HEK293 (cell line): ENCODE data around the gene SSU72.

Experiments
- CTCF ChIP-seq: fragments of 450-650 bp; formaldehyde crosslinking; IDR thresholded peaks from 2 replicates; pipeline ENCODE4 v1.5.1; 2016; ENCODE audit warnings: missing biosample characterization, missing genetic modification characterization
- GLIS1 ChIP-seq: fragments of 450-650 bp; formaldehyde crosslinking; IDR thresholded peaks from 2 replicates; pipeline ENCODE4 v1.5.1; 2016; ENCODE audit warnings: missing biosample characterization, missing genetic modification characterization
- GLIS2 ChIP-seq: fragments of 450-650 bp; formaldehyde crosslinking; IDR thresholded peaks from 2 replicates; pipeline ENCODE4 v1.5.1; 2016; ENCODE audit warnings: missing biosample characterization, missing genetic modification characterization
- KLF1 ChIP-seq: fragments of 450-650 bp; formaldehyde crosslinking; IDR thresholded peaks from 2 replicates; pipeline ENCODE4 v1.5.1; 2016; ENCODE audit warnings: missing biosample characterization, missing genetic modification characterization
- KLF9 ChIP-seq: fragments of 450-650 bp; formaldehyde crosslinking; IDR thresholded peaks from 2 replicates; pipeline ENCODE4 v1.5.1; 2016; ENCODE audit warnings: missing biosample characterization, missing genetic modification characterization, low read depth
- OSR2 ChIP-seq: fragments of 450-650 bp; formaldehyde crosslinking; IDR thresholded peaks from 2 replicates; pipeline ENCODE4 v1.5.1; 2016; ENCODE audit warnings: missing biosample characterization, missing genetic modification characterization
- PBX3 ChIP-seq: sonication (generic); formaldehyde crosslinking; IDR thresholded peaks from 2 replicates; pipeline ENCODE4 v1.8.1; 2022; ENCODE audit warnings: mild to moderate bottlenecking, moderate library complexity, missing genetic modification reagents
- PRDM4 ChIP-seq: fragments of 450-650 bp; formaldehyde crosslinking; IDR thresholded peaks from 2 replicates; pipeline ENCODE4 v1.5.1; 2017; ENCODE audit warnings: missing biosample characterization, missing genetic modification characterization
- SCRT2 ChIP-seq: fragments of 450-650 bp; formaldehyde crosslinking; IDR thresholded peaks from 2 replicates; pipeline ENCODE4 v1.5.1; 2016; ENCODE audit warnings: missing biosample characterization, missing genetic modification characterization
- SETDB1 ChIP-seq: IDR thresholded peaks from one replicate; pipeline ENCODE4 v1.6.1; 2017; ENCODE audit warnings: mild to moderate bottlenecking, low read length, moderate library complexity, mixed read lengths; ENCODE audit not compliant: insufficient read length
- ZFP3 ChIP-seq: fragments of 450-650 bp; formaldehyde crosslinking; IDR thresholded peaks from 2 replicates; pipeline ENCODE4 v1.5.1; 2016; ENCODE audit warnings: low read depth, missing biosample characterization, missing genetic modification characterization
- ZFP69B ChIP-seq: fragments of 450-650 bp; formaldehyde crosslinking; IDR thresholded peaks from 2 replicates; pipeline ENCODE4 v1.5.1; 2016; ENCODE audit warnings: missing biosample characterization, missing genetic modification characterization
- ZNF133 ChIP-seq: fragments of 450-650 bp; formaldehyde crosslinking; IDR thresholded peaks from 2 replicates; pipeline ENCODE4 v1.5.1; 2016; ENCODE audit warnings: missing biosample characterization, missing genetic modification characterization
- ZNF157 ChIP-seq: fragments of 450-650 bp; formaldehyde crosslinking; IDR thresholded peaks from 2 replicates; pipeline ENCODE4 v1.5.1; 2016; ENCODE audit warnings: missing biosample characterization, missing genetic modification characterization
- ZNF169 ChIP-seq: fragments of 450-650 bp; formaldehyde crosslinking; IDR thresholded peaks from 2 replicates; pipeline ENCODE4 v1.5.1; 2016; ENCODE audit warnings: missing biosample characterization, missing genetic modification characterization
- ZNF19 ChIP-seq: fragments of 450-650 bp; formaldehyde crosslinking; IDR thresholded peaks from 2 replicates; pipeline ENCODE4; 2016; ENCODE audit warnings: missing biosample characterization, missing genetic modification characterization, low read depth
- ZNF23 ChIP-seq: fragments of 450-650 bp; formaldehyde crosslinking; IDR thresholded peaks from 2 replicates; pipeline ENCODE4 v1.5.1; 2016; ENCODE audit warnings: missing biosample characterization, missing genetic modification characterization, borderline replicate concordance
- ZNF292 ChIP-seq: fragments of 450-650 bp; formaldehyde crosslinking; IDR thresholded peaks from 2 replicates; pipeline ENCODE4 v1.5.1; 2016; ENCODE audit warnings: low read depth, missing biosample characterization, missing genetic modification characterization, borderline replicate concordance
- ZNF335 ChIP-seq: fragments of 450-650 bp; formaldehyde crosslinking; conservative IDR thresholded peaks from 2 replicates; pipeline ENCODE4 v1.5.1; 2016; ENCODE audit warnings: missing biosample characterization, missing genetic modification characterization
- ZNF350 ChIP-seq: fragments of 450-650 bp; formaldehyde crosslinking; IDR thresholded peaks from 2 replicates; pipeline ENCODE4 v1.5.0; 2017; ENCODE audit warnings: missing biosample characterization, mild to moderate bottlenecking, missing genetic modification characterization
- ZNF394 ChIP-seq: fragments of 450-650 bp; formaldehyde crosslinking; IDR thresholded peaks from 2 replicates; pipeline ENCODE4 v1.5.1; 2016; ENCODE audit warnings: missing biosample characterization, missing genetic modification characterization, mild to moderate bottlenecking, moderate library complexity, borderline replicate concordance
- ZNF501 ChIP-seq: fragments of 450-650 bp; formaldehyde crosslinking; IDR thresholded peaks from 2 replicates; pipeline ENCODE4 v1.5.1; 2016; ENCODE audit warnings: missing biosample characterization, missing genetic modification characterization
- ZNF521 ChIP-seq: fragments of 450-650 bp; formaldehyde crosslinking; IDR thresholded peaks from 2 replicates; pipeline ENCODE4 v1.5.1; 2017; ENCODE audit warnings: missing biosample characterization, mild to moderate bottlenecking, missing genetic modification characterization
- ZNF561 ChIP-seq: fragments of 450-650 bp; IDR thresholded peaks from 2 replicates; pipeline ENCODE4 v1.5.1; 2018; ENCODE audit warnings: missing biosample characterization, missing genetic modification characterization, borderline replicate concordance
- ZNF600 ChIP-seq: fragments of 450-650 bp; formaldehyde crosslinking; IDR thresholded peaks from 2 replicates; pipeline ENCODE4 v1.5.1; 2016; ENCODE audit warnings: missing biosample characterization, missing genetic modification characterization
- ZNF621 ChIP-seq: fragments of 450-650 bp; formaldehyde crosslinking; IDR thresholded peaks from 2 replicates; pipeline ENCODE4 v1.5.1; 2017; ENCODE audit warnings: missing biosample characterization, missing genetic modification characterization
- ZNF639 ChIP-seq: fragments of 450-650 bp; formaldehyde crosslinking; IDR thresholded peaks from 2 replicates; pipeline ENCODE4 v1.5.1; 2016; ENCODE audit warnings: missing biosample characterization, missing genetic modification characterization
- ZNF654 ChIP-seq: fragments of 450-650 bp; formaldehyde crosslinking; IDR thresholded peaks from 2 replicates; pipeline ENCODE4 v1.5.1; 2016; ENCODE audit warnings: low read depth, missing biosample characterization, missing genetic modification characterization
- ZNF670 ChIP-seq: fragments of 450-650 bp; formaldehyde crosslinking; IDR thresholded peaks from 2 replicates; pipeline ENCODE4 v1.5.1; 2016; ENCODE audit warnings: missing biosample characterization, missing genetic modification characterization, low read depth
- ZNF677 ChIP-seq: fragments of 450-650 bp; IDR thresholded peaks from 2 replicates; pipeline ENCODE4 v1.5.0; 2018; ENCODE audit warnings: missing biosample characterization, mild to moderate bottlenecking, missing genetic modification characterization, moderate library complexity
- ZNF692 ChIP-seq: fragments of 450-650 bp; formaldehyde crosslinking; IDR thresholded peaks from 2 replicates; pipeline ENCODE4 v1.5.1; 2016; ENCODE audit warnings: missing biosample characterization, missing genetic modification characterization
- ZNF707 ChIP-seq: fragments of 450-650 bp; formaldehyde crosslinking; IDR thresholded peaks from 2 replicates; pipeline ENCODE4 v1.5.1; 2016; ENCODE audit warnings: missing biosample characterization, missing genetic modification characterization
- ZNF791 ChIP-seq: fragments of 450-650 bp; formaldehyde crosslinking; IDR thresholded peaks from 2 replicates; pipeline ENCODE4 v1.5.1; 2016; ENCODE audit warnings: missing biosample characterization, missing genetic modification characterization

The SSU72 gene

GRCh38 chr1:1615256-1616044 lies 40.8 kb upstream of the SSU72 start, which contains the start of gene MIB2 (continued):
- TF ChIP-seq GLIS1 (tag by site-specific recombination) (peak; percentile 72), ZNF335 (tag by site-specific recombination) (peak; percentile 96), SCRT2 (tag by site-specific recombination) (no peak), ZNF670 (tag by site-specific recombination) (no peak), ZNF521 (no peak), ZNF621 (tag by site-specific recombination) (no peak), ZNF600 (tag by site-specific recombination) (peak; percentile 99), CTCF (tag by site-specific recombination) (no peak), ZFP3 (tag by site-specific recombination) (no peak), ZNF350 (no peak), ZNF169 (tag by site-specific recombination) (no peak), ZNF639 (tag by site-specific recombination) (no peak; the same call in 1 of the 2 replicates), KLF1 (tag by site-specific recombination) (peak; percentile 81), ZNF707 (tag by site-specific recombination) (0 out of 2 replicates have a peak, but pooled peaks have one; percentile 31), ZNF692 (tag by site-specific recombination) (peak; percentile 96), GLIS2 (peak; percentile 86), ZNF501 (peak; percentile 92), ZNF23 (tag by site-specific recombination) (no peak), ZNF19 (tag by site-specific recombination) (no peak), ZNF157 (tag by site-specific recombination) (no peak), ZNF654 (tag by site-specific recombination) (no peak), ZNF791 (no peak), SETDB1 (no peak), OSR2 (tag by site-specific recombination) (peak; percentile 18; the same call in 1 of the 2 replicates), PRDM4 (tag by site-specific recombination) (peak; percentile 68), PBX3 (CRISPR knock-in tag) (peak; percentile 74; the same call in 1 of the 2 replicates), ZNF677 (tag by site-specific recombination) (no peak), ZNF292 (tag by site-specific recombination) (no peak), ZNF561 (tag by site-specific recombination) (peak; percentile 49), ZNF394 (peak; percentile 42; the same call in 1 of the 2 replicates), ZNF133 (no peak), ZFP69B (tag by site-specific recombination) (peak; percentile 95), KLF9 (tag by site-specific recombination) (peak; percentile 99)
